Measurements from ENCODE around the gene SLC9A3. TPM values are rescaled to one million over a fixed set of nuclear protein-coding genes. Genes with fewer than 3 reads are reported as not detected.

SLC9A3 gene
- total RNA-seq, 1 donor from 2014 or later: 6.4 TPM

GRCh38 chr5:477871-478270 is 46.4 kb downstream of the SLC9A3 start:
- H3K27ac Mint-ChIP-seq: no peak overlapping the region
- H3K36me3 Mint-ChIP-seq: no peaks in the 10 kb centered on the region
- DNase-seq (ENCODE audit: extremely low spot score, unreplicated experiment): no peak
- no peaks in the 10 kb centered on the region for H3K4me1 Mint-ChIP-seq (ENCODE audit: unreplicated experiment)
- TF ChIP-seq CTCF (conservative IDR thresholded peaks at IDR 0.05): no peak
- no peak overlapping the region for H3K4me3 Mint-ChIP-seq
- no peaks in the 10 kb centered on the region for H3K27me3 Mint-ChIP-seq
- no peaks in the 10 kb centered on the region for H3K9me3 Mint-ChIP-seq

GRCh38 chr5:477247-477646 is 47.0 kb downstream of the SLC9A3 start:
- no peaks in the 10 kb centered on the region for H3K27me3 Mint-ChIP-seq
- TF ChIP-seq CTCF (conservative IDR thresholded peaks at IDR 0.05): no peak
- H3K9me3 Mint-ChIP-seq: no peaks in the 10 kb centered on the region
- no peak overlapping the region for H3K27ac Mint-ChIP-seq
- H3K4me3 Mint-ChIP-seq: no peak overlapping the region
- DNase-seq (ENCODE audit: extremely low spot score, unreplicated experiment): no peak
- no peaks in the 10 kb centered on the region for H3K36me3 Mint-ChIP-seq
- no peaks in the 10 kb centered on the region for H3K4me1 Mint-ChIP-seq (ENCODE audit: unreplicated experiment)

GRCh38 chr5:476814-477175 is 47.5 kb downstream of the SLC9A3 start:
- TF ChIP-seq CTCF (conservative IDR thresholded peaks at IDR 0.05): no peak
- no peaks in the 10 kb centered on the region for H3K36me3 Mint-ChIP-seq
- no peaks in the 10 kb centered on the region for H3K27me3 Mint-ChIP-seq

GRCh38 chr5:476102-476813 is 48.0 kb downstream of the SLC9A3 start:
- H3K9me3 Mint-ChIP-seq: no peaks in the 10 kb centered on the region
- H3K4me1 Mint-ChIP-seq (ENCODE audit: unreplicated experiment): peaks cover 7% of the 10 kb centered on the region
- peak overlapping the region; percentile 41 for H3K4me3 Mint-ChIP-seq
- no peak for DNase-seq (ENCODE audit: extremely low spot score, unreplicated experiment)
- no peaks in the 10 kb centered on the region for H3K27me3 Mint-ChIP-seq
- H3K27ac Mint-ChIP-seq: no peak overlapping the region
- TF ChIP-seq CTCF (conservative IDR thresholded peaks at IDR 0.05): no peak
- no peaks in the 10 kb centered on the region for H3K36me3 Mint-ChIP-seq

More at GRCh38 chr5:476814-477175, 47.5 kb downstream of the SLC9A3 start:
- Mint-ChIP-seq H3K4me3 (no peak overlapping the region), H3K4me1 (ENCODE audit: unreplicated experiment) (peaks cover 2% of the 10 kb centered on the region), H3K27ac (no peak overlapping the region), H3K9me3 (no peaks in the 10 kb centered on the region)
- no peak for DNase-seq (ENCODE audit: extremely low spot score, unreplicated experiment)

GRCh38 chr5:475704-476101 is 48.5 kb downstream of the SLC9A3 start:
- no peaks in the 10 kb centered on the region for H3K36me3 Mint-ChIP-seq
- H3K27ac Mint-ChIP-seq: no peak overlapping the region
- H3K4me3 Mint-ChIP-seq: peak overlapping the region; percentile 51
- no peaks in the 10 kb centered on the region for H3K9me3 Mint-ChIP-seq
- DNase-seq (ENCODE audit: extremely low spot score, unreplicated experiment): no peak
- H3K4me1 Mint-ChIP-seq (ENCODE audit: unreplicated experiment): peaks cover 7% of the 10 kb centered on the region
- no peak for TF ChIP-seq CTCF (conservative IDR thresholded peaks at IDR 0.05)
- no peaks in the 10 kb centered on the region for H3K27me3 Mint-ChIP-seq

Measured in type B pancreatic cell (in vitro differentiated cells).